K562 (cell line): ENCODE measurements around the gene C14orf180. TPM values are rescaled to one million over a fixed set of nuclear protein-coding genes. Genes with fewer than 3 reads are reported as not detected.

ENCODE experiments used
- BRF2 ChIP-seq: IDR thresholded peaks from 3 replicates; pipeline ENCODE4 v1.6.1; 2011; ENCODE audit warnings: borderline replicate concordance, mild to moderate bottlenecking; ENCODE audit not compliant: insufficient read length, insufficient read depth
- CUX1 ChIP-seq: fragments of 200-800 bp; sonication (Bioruptor generic); IDR thresholded peaks from 2 replicates; pipeline ENCODE4 v1.6.1; 2016; ENCODE audit warnings: missing genetic modification characterization, missing compliant biosample characterization
- HNRNPL ChIP-seq: fragments of 200-400 bp; formaldehyde crosslinking; IDR thresholded peaks from 2 replicates; pipeline ENCODE4 v1.6.1; 2017; ENCODE audit warnings: low read depth, mild to moderate bottlenecking, low read length
- HOXB6 ChIP-seq: fragments of 250-450 bp; sonication (Bioruptor Pico); IDR thresholded peaks from 2 replicates; pipeline ENCODE4 v1.5.1; 2022; ENCODE audit warnings: mild to moderate bottlenecking, borderline replicate concordance
- RBM14 ChIP-seq: fragments of 200-400 bp; formaldehyde crosslinking; IDR thresholded peaks from 2 replicates; pipeline ENCODE4 v1.6.1; 2018; ENCODE audit warnings: low read depth, mild to moderate bottlenecking, low read length, moderate library complexity, borderline replicate concordance; ENCODE audit not compliant: insufficient read depth
- RHOXF2B ChIP-seq: fragments of 250-450 bp; sonication (Bioruptor Pico); conservative IDR thresholded peaks from 2 replicates; pipeline ENCODE4 v1.5.1; 2021
- SFPQ ChIP-seq: fragments of 200-400 bp; formaldehyde crosslinking; IDR thresholded peaks from 2 replicates; pipeline ENCODE4 v1.6.1; 2017; ENCODE audit warnings: mild to moderate bottlenecking, low read depth, low read length, moderate library complexity
- SUPT5H ChIP-seq: fragments of 450-650 bp; IDR thresholded peaks from 2 replicates; pipeline ENCODE4 v1.6.1; 2016
- TCF3 ChIP-seq: sonication (generic); formaldehyde crosslinking; IDR thresholded peaks from 2 replicates; pipeline ENCODE4 v1.4.0; 2020; ENCODE audit warnings: mild to moderate bottlenecking, missing genetic modification reagents
- USF2 ChIP-seq: sonication (generic); formaldehyde crosslinking; IDR thresholded peaks from 2 replicates; pipeline ENCODE4 v1.5.0; 2020; ENCODE audit warnings: missing genetic modification reagents
- ZNF347 ChIP-seq: fragments of 450-650 bp; formaldehyde crosslinking; IDR thresholded peaks from 2 replicates; pipeline ENCODE4 v1.4.0; 2020; ENCODE audit warnings: low read depth, mild to moderate bottlenecking, moderate library complexity
- polyA plus RNA-seq, 8 experiments: library from polyadenylated mRNA; depleted of rRNA in 4 of 8; stranded (reverse) in 5 of 8; unstranded in 3 of 8; fragments of >200 nt; fragmentation: Nextera tagmentation in 2 of 8; fragmentation: Illumina TruSeq in 1 of 8; extraction: Ambion mirVana in 2 of 8; extraction: Trizol in 1 of 8; gene quantifications; 2 replicates each; pipeline versions ENCODE4 v1.2.1 to v1.2.3, GENCODE V29; 2011 to 2014; ENCODE audit warnings: inconsistent platforms in 1 of 8, missing spikeins in 1 of 8
- total RNA-seq, 7 experiments: library from RNA; depleted of rRNA in 6 of 7; stranded (reverse); fragments of >200 nt in 6 of 7; fragmentation: Illumina TruSeq in 2 of 7; extraction: Trizol in 2 of 7; gene quantifications; 2 replicates each; pipeline versions ENCODE4 v1.2.1 to v1.2.3, GENCODE V29; 2011 to 2021; ENCODE audit warnings: low replicate concordance in 1 of 7

C14orf180 gene
- total and polyA plus RNA-seq, 9 of the 15 experiments (the other 6 are each of a cell fraction or from before 2014, with no cell fraction given) = not detected

GRCh38 chr14:104572024-104572626 is 7.4 kb upstream of the C14orf180 start (continued):
- TF ChIP-seq CUX1 (CRISPR knock-in tag) = no peak
- no peak for TF ChIP-seq SUPT5H
- no peak for TF ChIP-seq TCF3 (CRISPR knock-in tag)
- no peak for TF ChIP-seq BRF2
- TF ChIP-seq HOXB6 (CRISPR knock-in tag) = no peak
- no peak for TF ChIP-seq USF2
- TF ChIP-seq HNRNPL = no peak
- no peak for TF ChIP-seq RBM14
- no peak for TF ChIP-seq SFPQ
- no peak for TF ChIP-seq ZNF347 (CRISPR knock-in tag)
- no peak for TF ChIP-seq RHOXF2B (CRISPR knock-in tag)
- TF ChIP-seq, all 486 proteins: peak for 0
